ENCODE measurements around the gene TOMM34. TPM values are rescaled to one million over a fixed set of nuclear protein-coding genes. Genes with fewer than 3 reads are reported as not detected.

Gene TOMM34
- total and polyA plus RNA-seq, 9 of the 15 experiments (the other 6 are each of a cell fraction or from before 2014, with no cell fraction given) = 18.1 to 69.4 (median 41.7) TPM

- ATAC-seq (peak; percentile 68), FAIRE-seq (peak; percentile 65), DNase-seq (ENCODE audit: extremely low read depth in 1 of 4, low spot score in 3 of 4) (peak in 3 of 4 experiments; percentile 25 to 72 (median 47))
- Histone ChIP-seq H3K9ac (ENCODE audit: insufficient read depth in 1 of 2, low read depth in 2 of 2, low read length in 2 of 2) (peak overlapping the region; percentile 69 to 95), H3K36me3 (ENCODE audit: control insufficient read depth, insufficient read depth, low read length) (peaks cover 41% of the 10 kb centered on the region), H3K9me1 (ENCODE audit: control insufficient read depth, insufficient read depth, low read length) (no peaks in the 10 kb centered on the region), H3K4me1 (replicated peaks in 1 of 2; ENCODE audit: control insufficient read depth in 2 of 2, insufficient read depth in 2 of 2, low read length in 2 of 2) (peaks cover 21 to 37% of the 10 kb centered on the region in 2 experiments), H3K9me3 (replicated peaks; ENCODE audit: control insufficient read depth, insufficient read depth, low read depth, low read length) (no peaks in the 10 kb centered on the region), H2AFZ (ENCODE audit: low read depth, low read length) (peak overlapping the region; percentile 93), H3K27me3 (ENCODE audit: control insufficient read depth in 2 of 2, insufficient read depth in 2 of 2, low read length in 2 of 2) (no peaks in the 10 kb centered on the region), H4K20me1 (replicated peaks; ENCODE audit: control insufficient read depth, insufficient read depth, low read length) (no peaks in the 10 kb centered on the region), H3K4me3 (peak overlapping the region; percentile 64), H3K79me2 (ENCODE audit: control insufficient read depth, insufficient read depth, low read length) (peaks cover 45% of the 10 kb centered on the region), H3K4me2 (ENCODE audit: insufficient read depth, low read length) (peak overlapping the region; percentile 81), H3K27ac (ENCODE audit: extremely low read depth, low read depth, low read length) (peak overlapping the region; percentile 81)
- TSS peak; percentile 56 for BruUV-seq (replicated peaks)
- in situ Hi-C loops (cut with MboI) = no loop called here
- ChIA-PET CTCF (ENCODE audit: low intra/inter-chr PET ratio) (no interaction called here), POLR2A (interaction anchor here (0.6 to 2.8 kb wide), 15 partner anchors 8 to 233 kb away, joined by 3 to 16 read pairs (median 5); no protein-coding TSS in a partner anchor)
- WGBS (ENCODE audit: insufficient coverage, low coverage, missing lambda C conversion rate) = 2% methylated on average over 13 of the region's 13 CpGs
- intact Hi-C loops (cut with micrococcal nuclease) = loop anchor here (2.0 kb wide), 1 partner anchor 49 kb away; the partner anchor contains the start of gene PABPC1L
- TF ChIP-seq PHB2 (IDR thresholded peaks at IDR 0.05; ENCODE audit: low read depth) = no peak
- peak; percentile 70 for TF ChIP-seq PRDM10 (IDR thresholded peaks at IDR 0.05; ENCODE audit: partially characterized antibody)
- no peak for TF ChIP-seq ELF1 (tag; IDR thresholded peaks at IDR 0.05)
- no peak for TF ChIP-seq NR4A1 (CRISPR knock-in tag; IDR thresholded peaks at IDR 0.05)
- TF ChIP-seq NR4A1 (tag; IDR thresholded peaks at IDR 0.05) = no peak
- no peak for TF ChIP-seq SMC3 (conservative IDR thresholded peaks at IDR 0.05; ENCODE audit: insufficient read depth, low read depth, low read length)
- TF ChIP-seq ZNF253 (CRISPR knock-in tag; conservative IDR thresholded peaks at IDR 0.05) = no peak
- TF ChIP-seq CTCF (IDR thresholded peaks at IDR 0.05 in 2 of 3, conservative IDR thresholded peaks at IDR 0.05 in 1 of 3; ENCODE audit: insufficient read depth in 2 of 3, low read depth in 1 of 3, low read length in 3 of 3) = peak in 2 of 3 experiments; percentile 9 to 18; a peak in 1 of 6 replicates
- TF ChIP-seq HMBOX1 (IDR thresholded peaks at IDR 0.05) = peak; percentile 59; the same call in 1 of the 2 replicates
- no peak for TF ChIP-seq MTF1 (CRISPR knock-in tag; IDR thresholded peaks at IDR 0.05; ENCODE audit: borderline replicate concordance)
- TF ChIP-seq EGR1 (conservative IDR thresholded peaks at IDR 0.05) = peak; percentile 88
- TF ChIP-seq EZH2 (IDR thresholded peaks at IDR 0.05; ENCODE audit: borderline replicate concordance, low read depth, low read length) = no peak
- TF ChIP-seq TFAP4 (CRISPR knock-in tag; IDR thresholded peaks at IDR 0.05; ENCODE audit: borderline replicate concordance) = no peak
- TF ChIP-seq EHMT2 (IDR thresholded peaks at IDR 0.05) = no peak
- no peak for TF ChIP-seq RHOXF2B (CRISPR knock-in tag; conservative IDR thresholded peaks at IDR 0.05)
- TF ChIP-seq SRSF9 (IDR thresholded peaks at IDR 0.05; ENCODE audit: borderline replicate concordance, low read depth, low read length) = no peak
Measured at GRCh38 chr20:44959638-44960102, 527 bp downstream of the TOMM34 start.
